Head of caudate nucleus (tissue), 42 donors: ENCODE measurements around the gene BAG3.
A peak's percentile ranks its signal among the peaks of the same experiment; 100 is the strongest.
"Not testable (repeated sequence)": the region's sequence is repeated elsewhere in the genome, so short reads cannot be mapped to it uniquely, and the experiment has no call there.

Experiments used
- DNase-seq, 42 donors: peaks; one replicate each; pipeline versions ENCODE4 v3.0.0 to v3.0.0-alpha.2; 2020 to 2021; ENCODE audit warnings: mixed read lengths in 7 of 42
- intact Hi-C: fragments of 100-400 bp; cut with DNase I; formaldehyde crosslinking; loops from one replicate; pipeline ENCODE4 v1.15.0; 2022

BAG3 gene

DNA sequence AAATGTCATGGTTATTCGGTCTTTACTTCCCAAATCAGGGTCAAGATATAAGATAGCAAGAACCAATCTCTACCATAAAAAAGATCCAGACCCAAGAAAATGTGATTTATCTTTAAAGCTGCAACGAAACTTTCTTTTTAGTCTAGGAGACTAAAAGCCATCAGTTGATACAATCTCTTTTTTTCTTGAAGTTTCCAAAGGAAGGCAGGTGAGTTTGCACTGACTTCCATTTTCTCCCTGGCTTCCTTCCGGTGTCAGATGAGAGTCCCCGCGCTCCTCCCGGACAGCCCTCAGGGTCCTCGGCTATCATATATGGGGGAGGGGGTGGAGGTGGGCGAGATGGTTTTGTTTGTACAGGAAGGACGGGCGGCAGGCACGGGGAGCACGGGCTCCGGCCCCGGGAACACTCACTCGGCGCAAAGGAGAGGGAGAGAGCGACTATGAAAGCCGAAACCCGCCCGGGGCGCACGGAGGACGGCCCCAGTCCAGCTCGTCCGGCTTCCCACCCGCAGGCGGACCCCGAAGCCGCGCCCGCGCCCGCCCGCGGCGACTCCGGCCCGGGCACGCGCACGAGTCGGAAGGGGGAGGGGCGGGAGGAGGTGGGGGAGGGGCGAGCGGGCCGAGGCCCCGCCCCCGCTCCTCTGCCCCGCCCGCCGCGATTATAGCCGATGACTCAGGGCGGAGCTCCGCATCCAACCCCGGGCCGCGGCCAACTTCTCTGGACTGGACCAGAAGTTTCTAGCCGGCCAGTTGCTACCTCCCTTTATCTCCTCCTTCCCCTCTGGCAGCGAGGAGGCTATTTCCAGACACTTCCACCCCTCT lies at the start of gene BAG3:
Gene BAG3, plus strand, starts transcription at position 689 of the 822 bp plus-strand sequence. CDS start 296 bp downstream, outside the sequence.
- peak; percentile 76 to 96 (median 88) for DNase-seq
- intact Hi-C loops = loop anchor here (5.0 kb wide), 1 partner anchor 54 kb away; the partner anchor contains the start of gene TIAL1

GRCh38 chr10:119602241-119603095 lies 48.7 kb upstream of the BAG3 start:
- DNase-seq = peak in 3 of 42 donors; percentile 10 to 39 (median 15)
- intact Hi-C loops = no loop called here

DNA sequence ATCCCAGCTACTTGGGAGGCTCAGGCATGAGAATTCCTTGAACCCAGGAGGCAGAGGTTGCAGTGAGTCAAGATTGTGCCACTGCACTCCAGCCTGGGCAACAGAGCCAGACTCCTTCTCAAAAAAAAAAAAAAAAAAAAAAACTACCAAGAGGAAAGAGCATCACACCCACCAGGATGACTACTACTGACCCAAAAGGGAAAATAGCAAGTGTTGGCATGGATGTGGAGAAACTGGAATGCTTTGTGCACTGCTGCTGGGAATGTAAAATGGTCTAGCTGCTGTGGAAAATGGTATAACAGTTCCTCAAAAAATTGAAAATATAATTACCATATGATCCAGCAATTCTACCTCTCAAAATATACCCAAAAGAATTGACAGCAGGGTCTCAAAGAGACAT lies 46.7 kb upstream of the BAG3 start:
- intact Hi-C loops = no loop called here
- DNase-seq = no peak

- peak; percentile 50 to 88 (median 73) for DNase-seq
- intact Hi-C loops = loop anchor here (5.0 kb wide), 1 partner anchor 249 kb away; no protein-coding TSS in a partner anchor
Observed at GRCh38 chr10:119608316-119609155, 42.6 kb upstream of the BAG3 start.

GRCh38 chr10:119609516-119609915 lies 41.7 kb upstream of the BAG3 start:
- DNase-seq = peak in 1 of 42 donors; percentile 14
- intact Hi-C loops = loop anchor here (5.0 kb wide), 1 partner anchor 248 kb away; no protein-coding TSS in a partner anchor

DNA sequence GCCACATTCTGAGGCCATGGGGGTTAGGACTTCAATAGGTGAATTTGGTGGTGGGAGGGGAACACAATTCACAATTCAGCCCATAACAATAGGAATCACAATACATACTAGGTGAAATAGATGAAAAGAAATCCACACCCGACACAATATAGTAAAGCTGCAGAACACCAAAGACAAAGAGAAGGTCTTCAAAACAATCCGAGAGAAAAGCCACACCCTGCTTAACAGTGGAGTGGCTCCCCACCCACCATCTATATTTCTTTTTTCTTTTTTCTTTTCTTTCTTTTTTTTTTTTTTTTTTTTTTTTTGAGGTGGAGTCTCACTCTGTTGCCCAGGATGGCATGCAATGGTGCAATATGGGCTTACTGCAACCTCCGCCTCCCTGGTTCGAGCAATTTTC lies 39.7 kb upstream of the BAG3 start:
- no peak for DNase-seq
- intact Hi-C loops = no loop called here

DNA sequence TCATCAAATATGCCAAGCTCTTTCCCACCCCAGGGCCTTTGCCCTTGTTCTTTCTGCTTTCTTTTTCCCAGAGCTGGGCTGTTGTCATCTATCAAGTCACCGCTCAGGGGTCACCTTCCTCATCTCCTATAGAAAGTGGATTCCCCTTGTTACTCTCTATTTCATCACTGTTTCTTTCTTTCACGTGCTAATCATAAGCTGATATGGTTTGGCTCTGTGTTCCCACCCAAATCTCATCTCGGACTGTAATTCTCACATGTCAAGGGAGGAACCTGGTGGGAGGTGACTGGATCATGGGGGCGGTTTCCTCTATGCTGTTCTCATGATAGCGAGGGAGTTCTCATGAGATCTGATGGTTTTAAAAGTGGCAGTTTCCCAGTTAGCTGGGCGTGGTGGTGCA lies 37.4 kb upstream of the BAG3 start:
- DNase-seq = peak in 1 of 42 donors; percentile 7
- intact Hi-C loops = no loop called here

GRCh38 chr10:119614686-119615085 lies 36.5 kb upstream of the BAG3 start:
- peak in 2 of 42 donors; percentile 3 to 10 for DNase-seq

DNA sequence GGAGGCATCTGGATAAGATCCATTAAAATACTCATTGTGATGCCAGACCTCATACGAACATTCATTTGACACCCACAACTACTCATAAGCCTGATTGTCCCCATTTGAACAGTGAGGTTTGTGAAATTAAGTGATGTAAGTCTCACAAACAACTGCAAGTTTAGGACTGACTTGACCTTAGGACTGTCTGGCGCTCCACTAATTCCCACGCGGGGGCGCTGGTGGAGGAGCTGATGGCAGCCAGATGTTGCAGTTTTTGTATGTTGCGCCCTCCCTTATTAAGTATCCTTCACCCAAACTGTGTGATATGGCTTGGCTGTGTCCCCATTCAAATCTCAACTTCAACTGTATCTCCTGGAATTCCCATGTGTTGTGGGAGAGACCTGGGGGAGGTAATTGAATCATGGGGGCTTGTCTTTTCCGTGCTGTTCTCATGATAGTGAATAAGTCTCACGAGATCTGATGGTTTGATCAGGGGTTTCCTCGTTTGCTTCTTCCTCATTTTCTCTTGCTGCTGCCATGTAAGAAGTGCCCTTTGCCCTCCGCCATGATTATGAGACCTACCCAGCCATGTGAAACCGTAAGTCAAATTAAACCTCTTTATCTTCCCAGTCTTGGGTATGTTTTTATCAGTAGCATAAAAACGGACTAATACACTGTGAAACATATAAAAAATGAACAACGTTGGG lies 34.2 kb upstream of the BAG3 start:
- intact Hi-C loops = no loop called here
- DNase-seq = no peak

More at GRCh38 chr10:119614686-119615085, 36.5 kb upstream of the BAG3 start:
- intact Hi-C loops = no loop called here

DNA sequence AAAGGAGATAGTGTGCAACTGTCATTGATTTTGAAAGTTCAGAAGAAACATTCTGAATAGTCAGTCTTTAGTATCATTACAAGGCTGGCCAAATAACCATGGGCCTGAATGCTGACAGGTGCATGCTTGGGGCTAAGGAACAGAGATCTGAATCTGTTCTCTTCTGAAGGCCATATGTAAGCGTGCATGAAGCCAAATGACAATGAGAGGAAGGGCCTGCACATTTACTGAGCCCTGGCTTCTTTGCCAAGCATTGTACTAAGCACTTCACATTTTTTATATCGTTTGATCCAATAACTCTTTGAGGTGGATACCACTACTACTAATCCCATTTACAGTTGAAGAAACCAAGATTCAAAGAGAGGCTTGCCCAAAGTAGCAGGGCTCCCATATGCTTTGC lies 32.0 kb upstream of the BAG3 start:
- intact Hi-C loops = no loop called here
- DNase-seq = no peak

GRCh38 chr10:119619811-119620210 lies 31.4 kb upstream of the BAG3 start:
- intact Hi-C loops, DNase-seq: not testable (repeated sequence)

DNA sequence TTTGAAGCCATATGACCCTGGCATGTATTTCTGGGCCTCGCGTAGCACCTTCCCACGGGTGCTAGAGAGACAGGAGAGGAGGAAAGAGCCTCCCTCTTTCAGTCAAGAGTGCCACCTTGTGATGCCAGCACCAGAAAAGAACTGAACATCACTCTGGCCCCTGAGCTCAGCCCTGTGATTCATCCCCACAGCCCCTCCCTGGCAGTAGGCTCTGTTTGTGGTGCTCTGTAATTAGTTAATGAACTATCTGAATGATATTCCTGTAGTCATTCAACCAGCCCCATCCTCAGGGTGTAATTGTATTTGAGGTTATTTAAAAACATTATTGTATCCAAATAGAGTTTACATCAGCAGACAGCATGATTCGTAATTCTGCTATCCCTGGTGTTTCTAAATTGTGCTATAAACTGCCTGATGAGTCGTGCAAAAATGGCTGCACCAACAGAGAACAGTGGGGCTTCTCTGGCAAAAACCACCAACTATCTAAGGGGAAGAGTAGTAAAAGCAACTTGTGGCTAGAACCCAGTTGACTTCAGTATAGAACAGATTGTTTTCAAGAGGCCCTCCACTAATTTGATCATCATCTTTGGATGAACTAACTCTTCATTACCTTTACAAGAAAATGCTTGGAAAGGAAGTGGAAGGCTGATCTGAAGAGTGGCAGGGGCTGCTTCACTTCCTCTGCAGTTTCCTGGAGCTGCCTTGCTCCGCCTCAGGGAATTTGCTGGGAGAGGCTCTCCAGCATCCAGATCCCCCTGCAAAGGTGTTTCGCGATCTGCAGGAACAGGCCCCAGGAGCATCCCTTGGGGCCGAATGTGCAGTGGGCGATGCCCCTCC lies 30.7 kb upstream of the BAG3 start:
- DNase-seq = peak in 16 of 42 donors; percentile 7 to 59 (median 34)

GRCh38 chr10:119621078-119621384 lies 30.1 kb upstream of the BAG3 start:
- intact Hi-C loops = no loop called here
- no peak for DNase-seq

More for the DNA sequence above, 30.7 kb upstream of the BAG3 start:
- intact Hi-C loops = no loop called here

DNA sequence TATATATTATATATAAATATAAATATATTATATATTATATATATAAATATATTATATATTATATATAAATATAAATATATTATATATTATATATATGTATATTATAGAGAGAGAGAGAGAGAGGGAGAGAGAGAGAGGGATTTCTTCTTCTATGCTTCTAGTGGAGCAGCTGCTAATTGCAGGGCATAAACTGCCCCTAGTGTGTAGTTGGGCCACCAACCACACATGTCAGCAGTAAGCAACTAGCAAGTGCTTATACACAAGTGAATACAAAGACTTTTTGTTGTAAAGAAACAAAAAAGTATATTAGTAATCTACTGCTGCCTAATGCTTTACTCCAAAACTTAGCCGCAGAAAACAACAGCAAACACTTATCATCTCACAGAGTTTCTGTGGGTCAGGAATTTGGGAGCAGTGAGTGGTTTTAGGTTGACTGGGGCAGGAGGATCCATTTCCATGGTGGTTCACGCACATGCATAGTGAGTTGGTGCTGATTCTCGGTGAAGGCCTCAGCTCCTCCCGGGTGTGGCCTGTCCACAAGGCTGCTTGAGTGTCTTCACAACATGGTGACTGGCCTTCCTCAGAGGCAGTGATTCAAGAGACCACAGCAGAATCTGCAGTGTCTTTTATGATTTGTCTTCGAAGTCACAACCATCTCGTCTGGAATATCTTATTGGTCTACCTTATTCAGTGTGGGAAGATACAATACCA lies 25.5 kb upstream of the BAG3 start:
- no peak for DNase-seq
- intact Hi-C loops = no loop called here

GRCh38 chr10:119630300-119630699 lies 20.9 kb upstream of the BAG3 start:
- intact Hi-C loops = no loop called here
- DNase-seq = no peak

- intact Hi-C loops = no loop called here
- DNase-seq = peak in 1 of 42 donors; percentile 39
Observed at GRCh38 chr10:119633538-119634218, 17.5 kb upstream of the BAG3 start.
